H9 (cell line): ENCODE data around the gene CACTIN. TPM values are rescaled to one million over a fixed set of nuclear protein-coding genes. Genes with fewer than 3 reads are reported as not detected.

Experiments
- DNase-seq: peaks from one replicate; pipeline ENCODE4 v3.0.0-alpha.2; 2017
- H2AFZ ChIP-seq: one replicate; pipeline ENCODE4 v1.6.1; 2013; ENCODE audit warnings: mild to moderate bottlenecking, low read length, control low read depth, moderate library complexity
- H2AK5ac ChIP-seq: 2 replicates; pipeline ENCODE4 v1.6.1; 2013; ENCODE audit warnings: low read length, control low read depth, mixed read lengths; ENCODE audit not compliant: insufficient read length
- H2BK120ac ChIP-seq: one replicate; pipeline ENCODE4 v1.6.1; 2013; ENCODE audit warnings: low read depth, mild to moderate bottlenecking, low read length, control low read depth, inconsistent platforms; ENCODE audit not compliant: poor library complexity, severe bottlenecking
- H2BK12ac ChIP-seq: 2 replicates; pipeline ENCODE4 v1.6.1; 2013; ENCODE audit warnings: low read length, control low read depth, mixed read lengths, low read depth; ENCODE audit not compliant: insufficient read length
- H2BK15ac ChIP-seq: 2 replicates; pipeline ENCODE4 v1.6.1; 2013; ENCODE audit warnings: low read depth, low read length, control low read depth
- H2BK20ac ChIP-seq: one replicate; pipeline ENCODE4 v1.6.1; 2013; ENCODE audit warnings: low read depth, mild to moderate bottlenecking, low read length, control low read depth, inconsistent platforms; ENCODE audit not compliant: poor library complexity, severe bottlenecking
- H2BK5ac ChIP-seq: 2 replicates; pipeline ENCODE4 v1.6.1; 2013; ENCODE audit warnings: low read length, control low read depth, mixed read lengths; ENCODE audit not compliant: insufficient read length
- H3K14ac ChIP-seq: 2 replicates; pipeline ENCODE4 v1.6.1; 2013; ENCODE audit warnings: low read length, control low read depth; ENCODE audit not compliant: insufficient read depth
- H3K18ac ChIP-seq: 2 replicates; pipeline ENCODE4 v1.6.1; 2013; ENCODE audit warnings: low read depth, mild to moderate bottlenecking, mixed read lengths, low read length, control low read depth; ENCODE audit not compliant: insufficient read length
- H3K23ac ChIP-seq: 2 replicates; pipeline ENCODE4 v1.6.1; 2013; ENCODE audit warnings: low read length, control low read depth, mixed read lengths, low read depth; ENCODE audit not compliant: insufficient read length
- H3K23me2 ChIP-seq: 2 replicates; pipeline ENCODE4 v1.6.1; 2013; ENCODE audit warnings: low read depth, mild to moderate bottlenecking, mixed read lengths, low read length, control low read depth; ENCODE audit not compliant: insufficient read length, poor library complexity, severe bottlenecking
- H3K27ac ChIP-seq: 2 replicates; pipeline ENCODE4 v1.5.1; 2013; ENCODE audit warnings: low read length, control low read depth, mixed read lengths, low read depth; ENCODE audit not compliant: insufficient read length
- H3K27me3 ChIP-seq: 2 replicates; pipeline ENCODE4 v1.6.1; 2013; ENCODE audit warnings: low read length, control low read depth, inconsistent platforms; ENCODE audit not compliant: insufficient read depth
- H3K4ac ChIP-seq: 2 replicates; pipeline ENCODE4 v1.6.1; 2013; ENCODE audit warnings: low read depth, mild to moderate bottlenecking, control low read depth, inconsistent platforms, low read length, moderate library complexity
- H3K4me1 ChIP-seq: 2 replicates; pipeline ENCODE4 v1.6.1; 2013; ENCODE audit warnings: low read length, control low read depth, inconsistent platforms; ENCODE audit not compliant: insufficient read depth
- H3K4me2 ChIP-seq: 2 replicates; pipeline ENCODE4 v1.6.1; 2013; ENCODE audit warnings: low read length, control low read depth, mixed read lengths; ENCODE audit not compliant: insufficient read length, insufficient read depth
- H3K56ac ChIP-seq: 2 replicates; pipeline ENCODE4 v1.6.1; 2013; ENCODE audit warnings: low read depth, mild to moderate bottlenecking, mixed read lengths, low read length, control low read depth; ENCODE audit not compliant: insufficient read length
- H3K79me1 ChIP-seq: 2 replicates; pipeline ENCODE4 v1.6.1; 2013; ENCODE audit warnings: low read depth, mild to moderate bottlenecking, moderate library complexity, low read length, control low read depth, inconsistent platforms; ENCODE audit not compliant: insufficient read depth, poor library complexity, severe bottlenecking
- H3K79me2 ChIP-seq: 2 replicates; pipeline ENCODE4 v1.6.1; 2013; ENCODE audit warnings: low read length, control low read depth, inconsistent platforms; ENCODE audit not compliant: insufficient read depth
- H3K9ac ChIP-seq: 2 replicates; pipeline ENCODE4 v1.6.1; 2013; ENCODE audit warnings: low read length, control low read depth, mixed read lengths; ENCODE audit not compliant: insufficient read length; ENCODE audit errors: extremely low read depth
- H3K9me3 ChIP-seq: one replicate; pipeline ENCODE4 v1.6.1; 2013; ENCODE audit warnings: low read depth, low read length, inconsistent platforms; ENCODE audit not compliant: control insufficient read depth
- H3T11ph ChIP-seq: one replicate; pipeline ENCODE4 v1.6.1; 2013; ENCODE audit warnings: mild to moderate bottlenecking, low read length, control low read depth, inconsistent platforms
- H4K20me1 ChIP-seq: one replicate; pipeline ENCODE4 v1.6.1; 2013; ENCODE audit not compliant: control insufficient read depth, insufficient read length, insufficient read depth
- H4K5ac ChIP-seq: 2 replicates; pipeline ENCODE4 v1.6.1; 2013; ENCODE audit warnings: low read depth, mild to moderate bottlenecking, mixed read lengths, low read length, control low read depth; ENCODE audit not compliant: insufficient read length
- H4K8ac ChIP-seq: replicated peaks from 2 replicates; pipeline ENCODE4 v1.6.1; 2013; ENCODE audit warnings: low read length, control low read depth, mixed read lengths, low read depth; ENCODE audit not compliant: insufficient read length
- H4K91ac ChIP-seq: 2 replicates; pipeline ENCODE4 v1.6.1; 2013; ENCODE audit warnings: low read depth, mild to moderate bottlenecking, moderate library complexity, mixed read lengths, low read length, control low read depth; ENCODE audit not compliant: insufficient read length
- H3K27ac Mint-ChIP-seq, 3 experiments: 2 replicates in 2 of 3; 3 replicates in 1 of 3; pipeline ENCODE4 v1.8.0; 2020 to 2021; ENCODE audit warnings: mixed read lengths in 3 of 3, mild to moderate bottlenecking in 1 of 3, moderate library complexity in 1 of 3
- H3K27me3 Mint-ChIP-seq: 2 replicates; pipeline ENCODE4 v1.8.0; 2021; ENCODE audit warnings: low read depth, mild to moderate bottlenecking, moderate library complexity, mixed read lengths
- H3K36me3 Mint-ChIP-seq, 3 experiments: 2 replicates in 2 of 3; 3 replicates in 1 of 3; pipeline ENCODE4 v1.8.0; 2020 to 2021; ENCODE audit warnings: low read depth in 3 of 3, mixed read lengths in 3 of 3; ENCODE audit not compliant: insufficient read depth in 1 of 3
- H3K4me1 Mint-ChIP-seq, 2 experiments: 2 replicates each; pipeline ENCODE4 v1.8.0; 2020; ENCODE audit warnings: mixed read lengths in 2 of 2
- H3K4me3 Mint-ChIP-seq, 2 experiments: 2 replicates in 1 of 2; 3 replicates in 1 of 2; pipeline ENCODE4 v1.8.0; 2020 to 2021; ENCODE audit warnings: mild to moderate bottlenecking in 2 of 2, mixed read lengths in 2 of 2, moderate library complexity in 1 of 2
- H3K9me3 Mint-ChIP-seq, 2 experiments: 2 replicates in 1 of 2; 3 replicates in 1 of 2; pipeline ENCODE4 v1.8.0; 2020; ENCODE audit warnings: mild to moderate bottlenecking in 2 of 2, mixed read lengths in 2 of 2, moderate library complexity in 1 of 2
- WGBS: extraction: QIAGEN DNeasy Blood & Tissue Kit; methylation state at CpG from one replicate; pipeline ENCODE4 v1.1.7; 2013; ENCODE audit warnings: missing lambda C conversion rate, low lambda C conversion rate, mixed read lengths; ENCODE audit not compliant: insufficient read length; ENCODE audit errors: extremely low coverage; 5-methylcytosine and 5-hydroxymethylcytosine counted together
- total RNA-seq: library from RNA; stranded (reverse); gene quantifications from 2 replicates; pipeline ENCODE4 v1.2.1, GENCODE V29; 2021
- TF ChIP-seq, protein P1 (sequence below): fragments of 200-600 bp; sonication (generic); conservative IDR thresholded peaks from 3 replicates; pipeline ENCODE4 v1.8.0; 2021; ENCODE audit warnings: antibody characterized with exemption, mild to moderate bottlenecking

CACTIN gene
- total RNA-seq, 1 experiment from 2014 or later = 37.3 TPM

DNA sequence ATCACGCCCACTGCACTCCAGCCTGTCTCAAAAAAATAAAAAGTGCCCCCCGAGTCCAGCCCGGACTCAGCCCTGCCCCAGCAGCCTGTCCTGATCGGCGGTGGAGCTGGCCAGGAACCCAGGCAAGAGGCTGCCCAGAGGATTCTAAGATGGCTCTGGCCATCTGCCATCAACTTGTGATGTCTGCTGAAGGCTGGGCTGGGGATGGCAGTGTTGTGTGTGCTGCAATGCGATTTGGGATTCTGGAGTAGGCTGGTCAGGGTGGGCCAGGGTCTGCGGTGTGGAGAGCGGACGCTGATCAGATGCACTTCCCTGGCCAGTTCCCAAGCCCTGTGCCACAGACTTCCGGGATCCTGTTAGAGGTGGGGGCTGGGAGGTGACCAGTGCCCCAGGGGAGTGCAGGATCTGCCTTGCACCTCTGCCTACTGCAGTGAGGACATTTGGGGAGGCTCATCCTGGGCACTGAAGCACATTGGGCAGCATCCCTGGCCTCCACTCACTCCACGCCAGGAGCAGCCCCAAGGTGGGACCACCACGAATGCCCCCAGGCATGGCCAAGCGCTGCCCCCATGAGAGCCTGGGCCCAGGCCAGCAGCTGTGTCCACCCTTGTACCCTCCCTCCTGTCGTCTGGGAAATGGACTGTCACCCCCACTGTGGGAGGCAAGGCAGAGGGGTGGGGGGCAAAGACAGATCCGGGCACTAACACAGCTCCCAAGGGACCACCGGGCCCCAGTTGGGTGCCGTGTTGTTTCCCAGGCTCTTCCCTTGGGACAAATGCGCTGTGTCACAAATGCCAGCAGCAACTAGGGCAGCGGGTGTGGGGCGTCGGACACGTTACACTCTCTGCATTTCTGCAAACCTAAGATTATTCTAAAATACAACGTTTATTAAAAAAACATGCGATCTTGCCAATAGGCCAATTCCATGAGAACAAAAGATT is 16.5 kb downstream of the CACTIN start:
- H3K27me3 ChIP-seq = peaks cover 5% of the 10 kb centered on the region; the same call in 1 of the 2 replicates
- H3K4me1 Mint-ChIP-seq = peaks cover 12% of the 10 kb centered on the region in 2 experiments
- H2AK5ac ChIP-seq = no peak overlapping the region
- no peak overlapping the region for H3K9ac ChIP-seq
- H3K4me2 ChIP-seq = no peak overlapping the region
- no peak overlapping the region for H3K27ac ChIP-seq
- no peak for DNase-seq
- no peak overlapping the region for H3K23ac ChIP-seq
- no peak overlapping the region for H4K91ac ChIP-seq
- H2BK15ac ChIP-seq = no peak overlapping the region
- no peaks in the 10 kb centered on the region; the same call in 1 of the 2 replicates for H3K27me3 Mint-ChIP-seq
- H3K4me1 ChIP-seq = no peaks in the 10 kb centered on the region; the same call in 1 of the 2 replicates
- H3K27ac Mint-ChIP-seq = no peak overlapping the region; a peak in 1 of 7 replicates
- TF ChIP-seq, protein P1, sequence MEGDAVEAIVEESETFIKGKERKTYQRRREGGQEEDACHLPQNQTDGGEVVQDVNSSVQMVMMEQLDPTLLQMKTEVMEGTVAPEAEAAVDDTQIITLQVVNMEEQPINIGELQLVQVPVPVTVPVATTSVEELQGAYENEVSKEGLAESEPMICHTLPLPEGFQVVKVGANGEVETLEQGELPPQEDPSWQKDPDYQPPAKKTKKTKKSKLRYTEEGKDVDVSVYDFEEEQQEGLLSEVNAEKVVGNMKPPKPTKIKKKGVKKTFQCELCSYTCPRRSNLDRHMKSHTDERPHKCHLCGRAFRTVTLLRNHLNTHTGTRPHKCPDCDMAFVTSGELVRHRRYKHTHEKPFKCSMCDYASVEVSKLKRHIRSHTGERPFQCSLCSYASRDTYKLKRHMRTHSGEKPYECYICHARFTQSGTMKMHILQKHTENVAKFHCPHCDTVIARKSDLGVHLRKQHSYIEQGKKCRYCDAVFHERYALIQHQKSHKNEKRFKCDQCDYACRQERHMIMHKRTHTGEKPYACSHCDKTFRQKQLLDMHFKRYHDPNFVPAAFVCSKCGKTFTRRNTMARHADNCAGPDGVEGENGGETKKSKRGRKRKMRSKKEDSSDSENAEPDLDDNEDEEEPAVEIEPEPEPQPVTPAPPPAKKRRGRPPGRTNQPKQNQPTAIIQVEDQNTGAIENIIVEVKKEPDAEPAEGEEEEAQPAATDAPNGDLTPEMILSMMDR = no peak
- H3K4me3 Mint-ChIP-seq = no peak overlapping the region
- no peak overlapping the region for H3K14ac ChIP-seq
- H2AFZ ChIP-seq = no peak overlapping the region
- no peak overlapping the region for H3K56ac ChIP-seq
- no peak overlapping the region for H2BK5ac ChIP-seq
- H3K23me2 ChIP-seq = peaks cover 2% of the 10 kb centered on the region
- H2BK120ac ChIP-seq = no peak overlapping the region
- peaks cover 7 to 12% (median 7%) of the 10 kb centered on the region in 3 experiments; a peak in 6 of 7 replicates for H3K36me3 Mint-ChIP-seq
- H3K9me3 ChIP-seq = no peaks in the 10 kb centered on the region
- no peak overlapping the region for H3K4ac ChIP-seq
- no peak overlapping the region for H3K18ac ChIP-seq
- no peaks in the 10 kb centered on the region for H3K79me2 ChIP-seq
- H2BK20ac ChIP-seq = no peak overlapping the region
- H3K9me3 Mint-ChIP-seq = no peaks in the 10 kb centered on the region
- no peak overlapping the region for H4K8ac ChIP-seq
- no peak overlapping the region for H4K5ac ChIP-seq
- no CpG with 5 or more reads among the region's 24 CpGs for WGBS
- H4K20me1 ChIP-seq = no peaks in the 10 kb centered on the region
- H3T11ph ChIP-seq = no peak overlapping the region
- H3K79me1 ChIP-seq = no peaks in the 10 kb centered on the region
- H2BK12ac ChIP-seq = no peak overlapping the region
